ENCODE measurements around the gene JPT2. TPM values are rescaled to one million over a fixed set of nuclear protein-coding genes. Genes with fewer than 3 reads are reported as not detected.

JPT2 gene
- total and polyA plus RNA-seq, 5 experiments from 2014 or later, result 9.1 to 36.2 (median 10.3) TPM

DNA sequence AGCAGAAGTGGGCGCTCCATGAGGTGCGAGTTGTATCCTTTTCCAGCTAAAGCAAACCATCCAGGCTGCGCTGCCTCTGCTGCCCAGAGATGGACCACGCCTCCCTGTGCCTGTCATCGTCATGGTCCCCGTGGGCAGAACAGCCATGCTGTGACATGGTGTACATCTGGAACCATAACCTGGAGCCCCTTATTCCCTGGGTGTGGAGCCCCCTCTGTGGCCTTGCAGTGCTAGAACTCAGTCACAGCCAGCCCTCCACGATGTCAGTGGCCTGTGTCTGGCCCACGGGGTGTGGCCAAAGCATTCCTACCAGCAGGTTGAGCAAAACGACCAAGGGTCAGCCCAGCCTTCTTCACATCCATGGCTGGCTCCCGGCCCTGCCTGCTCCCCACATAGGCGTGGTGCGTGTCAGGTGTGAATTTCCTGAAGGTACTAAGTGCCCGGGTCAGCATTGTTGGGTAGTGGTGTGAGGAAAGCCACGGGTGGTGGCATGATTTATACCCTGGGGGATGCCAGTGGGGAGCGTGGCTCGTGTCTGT, 22.7 kb upstream of the JPT2 start:
- Mint-ChIP-seq H3K27ac (no peak overlapping the region), H3K4me1 (peaks cover 0 to 8% (median under 1%) of the 10 kb centered on the region in 4 donors), H3K27me3 (no peaks in the 10 kb centered on the region), H3K4me3 (no peak overlapping the region), H3K36me3 (peaks cover 6 to 54% (median 10%) of the 10 kb centered on the region in 3 donors), H3K9me3 (no peaks in the 10 kb centered on the region)
- ATAC-seq, result no peak
- DNase-seq, result no peak
- POLR2A ChIA-PET, result no interaction called here

- ATAC-seq (no peak), DNase-seq (no peak)
- H3K4me3 Mint-ChIP-seq, result no peak overlapping the region
- POLR2A ChIA-PET, result no interaction called here
- no peaks in the 10 kb centered on the region for H3K9me3 Mint-ChIP-seq
- H3K4me1 Mint-ChIP-seq, result peaks cover 0 to 6% (median under 1%) of the 10 kb centered on the region in 4 donors
- no peaks in the 10 kb centered on the region for H3K27me3 Mint-ChIP-seq
- peaks cover 6 to 52% (median 11%) of the 10 kb centered on the region in 3 donors for H3K36me3 Mint-ChIP-seq
- H3K27ac Mint-ChIP-seq, result no peak overlapping the region
Measured at GRCh38 chr16:1655909-1656807, 21.9 kb upstream of the JPT2 start.

DNA sequence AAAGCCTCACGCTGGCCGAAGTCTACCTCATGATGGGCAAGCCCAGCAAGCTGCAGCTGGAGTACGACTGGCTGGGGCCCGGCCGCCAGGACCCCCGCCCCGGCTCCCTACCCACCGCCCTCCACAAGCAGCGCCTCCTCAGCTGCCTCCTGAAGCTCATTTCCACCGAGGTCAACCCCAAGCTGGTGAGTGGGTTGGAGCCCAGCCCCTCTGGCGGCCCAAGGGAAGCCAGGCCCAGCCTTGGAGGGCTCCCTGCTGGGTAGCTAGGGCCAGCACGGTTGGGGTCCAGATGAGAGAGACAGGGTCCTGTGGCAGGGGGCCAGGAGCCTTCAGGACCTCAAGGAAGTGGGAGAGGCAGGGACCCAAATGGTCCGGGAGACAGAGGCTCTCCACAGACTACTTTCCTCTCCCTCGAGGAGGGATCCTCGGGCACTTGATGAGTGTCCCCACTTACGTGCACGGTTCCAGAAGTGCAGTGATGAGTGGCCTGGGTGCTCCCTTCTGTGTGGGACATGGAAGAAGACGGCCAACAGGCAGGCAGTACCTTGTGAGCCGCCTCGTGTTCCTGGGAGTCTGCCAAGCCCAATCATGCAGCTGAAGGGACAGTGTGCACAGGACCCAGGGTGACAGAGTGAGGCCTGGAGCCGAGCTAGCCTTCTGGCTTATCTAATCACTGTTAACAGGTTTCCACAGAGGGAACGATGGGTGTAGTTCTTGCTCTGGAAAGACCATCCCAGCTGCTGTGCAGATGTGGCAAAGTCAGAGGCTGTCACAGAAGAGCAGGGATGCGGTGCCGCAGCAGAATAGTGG, 21.1 kb upstream of the JPT2 start:
- Mint-ChIP-seq H3K36me3 (peaks cover 6 to 47% (median 15%) of the 10 kb centered on the region in 3 donors), H3K4me1 (peaks cover 0 to 2% (median 0%) of the 10 kb centered on the region in 4 donors)

GRCh38 chr16:1657841-1658240, 20.2 kb upstream of the JPT2 start:
- POLR2A ChIA-PET, result no interaction called here
- no peaks in the 10 kb centered on the region for H3K9me3 Mint-ChIP-seq
- peaks cover 6 to 53% (median 21%) of the 10 kb centered on the region in 3 donors for H3K36me3 Mint-ChIP-seq
- ATAC-seq, result no peak
- H3K27me3 Mint-ChIP-seq, result no peaks in the 10 kb centered on the region
- H3K4me1 Mint-ChIP-seq, result peaks cover 0 to 2% (median 0%) of the 10 kb centered on the region in 4 donors
- no peak for DNase-seq
- no peak overlapping the region for H3K27ac Mint-ChIP-seq
- H3K4me3 Mint-ChIP-seq, result no peak overlapping the region

More for the DNA sequence above, 21.1 kb upstream of the JPT2 start:
- no peak for ATAC-seq
- POLR2A ChIA-PET, result no interaction called here
- DNase-seq, result no peak
- H3K27me3 Mint-ChIP-seq, result no peaks in the 10 kb centered on the region
- no peak overlapping the region for H3K4me3 Mint-ChIP-seq
- H3K27ac Mint-ChIP-seq, result peak overlapping the region in 1 of 10 donors; percentile 53
- H3K9me3 Mint-ChIP-seq, result no peaks in the 10 kb centered on the region

DNA sequence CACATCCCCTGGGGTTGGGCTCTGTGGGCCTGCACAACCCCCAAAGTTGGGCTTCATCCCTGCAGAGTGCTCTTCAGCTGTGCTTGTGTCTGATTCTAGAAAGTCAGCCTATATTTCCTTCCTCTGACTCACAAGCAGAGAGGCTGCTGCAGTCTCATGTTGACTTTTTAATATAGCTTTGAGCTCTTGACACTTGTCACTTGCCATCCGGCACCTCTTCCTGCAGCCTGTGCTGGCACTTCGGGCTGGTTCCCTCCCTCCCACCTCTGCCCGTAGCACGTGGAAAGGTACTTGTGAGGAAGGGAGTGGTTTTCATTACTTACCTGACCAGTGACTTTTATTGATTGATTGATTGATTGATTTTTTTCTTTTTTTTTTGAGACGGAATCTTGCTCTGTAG, 19.0 kb upstream of the JPT2 start:
- Mint-ChIP-seq H3K36me3 (peaks cover 6 to 58% (median 27%) of the 10 kb centered on the region in 3 donors), H3K4me1 (peaks cover 0 to 2% (median 0%) of the 10 kb centered on the region in 4 donors), H3K27me3 (no peaks in the 10 kb centered on the region), H3K4me3 (no peak overlapping the region), H3K27ac (no peak overlapping the region), H3K9me3 (no peaks in the 10 kb centered on the region)
- DNase-seq (no peak), ATAC-seq (no peak)
- POLR2A ChIA-PET, result no interaction called here

DNA sequence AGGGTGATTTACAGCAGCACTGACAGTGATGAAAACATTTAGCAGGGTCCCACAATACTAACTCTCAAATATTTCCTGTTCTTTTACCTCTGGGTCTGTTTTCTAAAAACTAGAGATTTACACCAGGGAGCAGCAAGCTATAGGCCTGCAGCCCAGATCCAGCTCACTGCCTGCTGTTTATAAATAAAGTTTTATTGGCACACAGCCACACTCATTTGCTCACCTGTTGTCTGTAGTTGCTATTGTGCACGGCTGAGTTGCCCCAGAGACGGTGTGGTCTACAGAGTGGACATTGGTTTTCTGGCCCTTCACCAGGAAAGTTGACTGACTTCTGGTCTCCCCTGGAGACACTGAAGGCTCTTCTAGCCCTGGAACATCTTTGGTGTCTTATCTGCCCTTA, 16.3 kb upstream of the JPT2 start:
- peak overlapping the region in 1 of 10 donors; percentile 67 for H3K27ac Mint-ChIP-seq
- DNase-seq (no peak), ATAC-seq (no peak)
- H3K4me3 Mint-ChIP-seq, result no peak overlapping the region
- H3K9me3 Mint-ChIP-seq, result no peaks in the 10 kb centered on the region
- no peaks in the 10 kb centered on the region for H3K4me1 Mint-ChIP-seq
- POLR2A ChIA-PET, result no interaction called here
- H3K27me3 Mint-ChIP-seq, result no peaks in the 10 kb centered on the region
- H3K36me3 Mint-ChIP-seq, result peaks cover 0 to 59% (median 22%) of the 10 kb centered on the region in 3 donors

- Mint-ChIP-seq H3K27me3 (no peaks in the 10 kb centered on the region), H3K27ac (peak overlapping the region in 1 of 10 donors; percentile 67), H3K9me3 (no peaks in the 10 kb centered on the region), H3K4me3 (no peak overlapping the region), H3K36me3 (peaks cover 0 to 64% (median 22%) of the 10 kb centered on the region in 3 donors), H3K4me1 (no peaks in the 10 kb centered on the region)
- no peak for DNase-seq
- no peak for ATAC-seq
- POLR2A ChIA-PET, result no interaction called here
Measured at GRCh38 chr16:1662543-1662942, 15.5 kb upstream of the JPT2 start.

DNA sequence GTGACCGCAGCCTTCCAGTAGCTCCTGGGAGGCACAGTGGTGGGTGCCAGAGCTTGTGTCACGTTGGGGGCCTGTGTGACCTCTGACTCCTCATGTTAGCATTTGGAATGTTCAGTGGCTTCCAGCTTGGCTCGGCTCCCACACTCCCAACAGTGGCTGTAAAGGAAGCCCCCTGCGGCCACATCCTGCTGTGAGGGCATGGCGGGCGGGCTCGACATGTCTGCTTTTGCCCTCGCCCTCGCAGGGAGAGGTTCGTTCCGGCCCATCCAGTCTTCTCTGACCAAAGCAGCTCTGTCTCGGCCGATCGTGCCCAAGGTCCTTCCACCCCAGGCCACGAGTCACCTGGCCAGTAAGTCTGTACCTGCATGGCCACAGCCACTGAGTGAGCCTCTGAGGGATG, 12.2 kb upstream of the JPT2 start:
- Mint-ChIP-seq H3K9me3 (no peaks in the 10 kb centered on the region), H3K4me1 (peaks cover 0 to 1% (median 0%) of the 10 kb centered on the region in 4 donors), H3K4me3 (no peak overlapping the region), H3K27ac (no peak overlapping the region), H3K36me3 (peaks cover 0 to 78% (median 24%) of the 10 kb centered on the region in 3 donors), H3K27me3 (no peaks in the 10 kb centered on the region)
- POLR2A ChIA-PET, result interaction anchor here (0.5 kb wide), 1 partner anchor 648 kb away, joined by 3 read pairs; no protein-coding TSS in a partner anchor
- no peak for ATAC-seq
- DNase-seq, result no peak

- Mint-ChIP-seq H3K36me3 (peaks cover 0 to 82% (median 27%) of the 10 kb centered on the region in 3 donors), H3K4me3 (no peak overlapping the region), H3K4me1 (peaks cover 0 to 1% (median 0%) of the 10 kb centered on the region in 4 donors), H3K9me3 (no peaks in the 10 kb centered on the region), H3K27me3 (no peaks in the 10 kb centered on the region), H3K27ac (no peak overlapping the region)
- no peak for DNase-seq
- POLR2A ChIA-PET, result no interaction called here
- ATAC-seq, result no peak
Measured at GRCh38 chr16:1666316-1666715, 11.8 kb upstream of the JPT2 start.

GRCh38 chr16:1667271-1667670, 10.8 kb upstream of the JPT2 start:
- no peaks in the 10 kb centered on the region for H3K27me3 Mint-ChIP-seq
- DNase-seq (no peak), ATAC-seq (no peak)
- no peaks in the 10 kb centered on the region for H3K9me3 Mint-ChIP-seq
- POLR2A ChIA-PET, result no interaction called here
- H3K4me1 Mint-ChIP-seq, result peaks cover 0 to 1% (median 0%) of the 10 kb centered on the region in 4 donors
- peaks cover 0 to 85% (median 24%) of the 10 kb centered on the region in 3 donors for H3K36me3 Mint-ChIP-seq
- peak overlapping the region in 1 of 10 donors; percentile 43 for H3K27ac Mint-ChIP-seq
- no peak overlapping the region for H3K4me3 Mint-ChIP-seq

- no peak overlapping the region for H3K4me3 Mint-ChIP-seq
- H3K9me3 Mint-ChIP-seq, result no peaks in the 10 kb centered on the region
- peak overlapping the region in 1 of 10 donors; percentile 34 for H3K27ac Mint-ChIP-seq
- POLR2A ChIA-PET, result interaction anchor here (1.1 kb wide), 1 partner anchor 10 kb away, joined by 4 read pairs; the partner anchor contains the start of gene JPT2
- peaks cover 0 to 83% (median 22%) of the 10 kb centered on the region in 3 donors for H3K36me3 Mint-ChIP-seq
- H3K27me3 Mint-ChIP-seq, result no peaks in the 10 kb centered on the region
- no peak for DNase-seq
- peaks cover 0 to 1% (median 0%) of the 10 kb centered on the region in 4 donors for H3K4me1 Mint-ChIP-seq
- no peak for ATAC-seq
Measured at GRCh38 chr16:1667916-1668315, 10.2 kb upstream of the JPT2 start.

GRCh38 chr16:1668612-1669319, 9.3 kb upstream of the JPT2 start:
- POLR2A ChIA-PET, result interaction anchor here (1.1 kb wide), 1 partner anchor 9 kb away, joined by 4 read pairs; the partner anchor contains the start of gene JPT2
- H3K27me3 Mint-ChIP-seq, result no peaks in the 10 kb centered on the region
- no peak overlapping the region for H3K4me3 Mint-ChIP-seq
- no peak for DNase-seq
- H3K4me1 Mint-ChIP-seq, result peaks cover 0 to 5% (median 0%) of the 10 kb centered on the region in 4 donors
- H3K27ac Mint-ChIP-seq, result peak overlapping the region in 1 of 10 donors; percentile 9
- no peak for ATAC-seq
- H3K36me3 Mint-ChIP-seq, result peaks cover 0 to 82% (median 19%) of the 10 kb centered on the region in 3 donors
- H3K9me3 Mint-ChIP-seq, result no peaks in the 10 kb centered on the region

Measured in naive thymus-derived CD8-positive, alpha-beta T cell (primary cell).